ENCODE results near the gene GOLGA6B.
"Not testable (repeated sequence)": the region's sequence is repeated elsewhere in the genome, so short reads cannot be mapped to it uniquely, and the experiment has no call there.

GOLGA6B gene, protein sequence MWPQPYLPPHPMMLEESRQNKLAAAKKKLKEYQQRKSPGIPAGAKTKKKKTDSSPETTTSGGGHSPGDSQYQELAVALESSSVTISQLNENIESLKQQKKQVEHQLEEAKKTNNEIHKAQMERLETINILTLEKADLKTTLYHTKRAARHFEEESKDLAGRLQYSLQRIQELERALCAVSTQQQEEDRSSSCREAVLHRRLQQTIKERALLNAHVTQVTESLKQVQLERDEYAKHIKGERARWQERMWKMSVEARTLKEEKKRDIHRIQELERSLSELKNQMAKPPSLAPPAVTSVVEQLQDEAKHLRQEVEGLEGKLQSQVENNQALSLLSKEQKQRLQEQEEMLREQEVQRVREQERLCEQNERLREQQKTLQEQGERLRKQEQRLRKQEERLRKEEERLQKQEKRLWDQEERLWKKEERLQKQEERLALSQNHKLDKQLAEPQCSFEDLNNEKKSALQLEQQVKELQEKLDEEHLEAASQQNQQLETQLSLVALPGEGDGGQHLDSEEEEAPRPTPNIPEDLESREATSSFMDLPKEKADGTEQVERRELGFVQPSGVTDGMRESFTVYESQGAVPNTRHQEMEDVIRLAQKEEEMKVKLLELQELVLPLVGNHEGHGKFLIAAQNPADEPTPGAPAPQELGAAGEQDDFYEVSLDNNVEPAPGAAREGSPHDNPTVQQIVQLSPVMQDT

DNA sequence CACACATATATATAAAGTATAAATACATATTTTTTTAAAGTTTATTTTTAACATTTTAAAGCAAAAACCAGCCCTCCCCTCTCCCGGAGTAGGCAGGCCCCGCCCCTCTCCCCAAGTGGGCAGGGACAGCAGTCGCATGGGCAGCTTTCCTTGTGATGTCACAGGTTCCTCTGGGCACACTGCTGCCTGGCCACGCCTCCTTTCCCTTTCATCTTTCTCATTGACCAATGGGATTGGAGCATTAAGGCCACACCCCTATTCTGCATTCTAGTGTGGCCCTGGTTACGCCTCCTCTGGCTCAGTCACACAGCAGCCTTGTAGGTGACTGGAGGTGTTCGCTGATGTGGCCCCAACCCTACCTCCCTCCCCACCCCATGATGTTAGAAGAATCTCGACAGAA lies at the start of gene GOLGA6B:
GOLGA6B (plus strand) TSS at position 301 of the 400 bp plus-strand sequence; CDS start at position 342, 41 bp downstream.
- not testable (repeated sequence) for DNase-seq

DNA sequence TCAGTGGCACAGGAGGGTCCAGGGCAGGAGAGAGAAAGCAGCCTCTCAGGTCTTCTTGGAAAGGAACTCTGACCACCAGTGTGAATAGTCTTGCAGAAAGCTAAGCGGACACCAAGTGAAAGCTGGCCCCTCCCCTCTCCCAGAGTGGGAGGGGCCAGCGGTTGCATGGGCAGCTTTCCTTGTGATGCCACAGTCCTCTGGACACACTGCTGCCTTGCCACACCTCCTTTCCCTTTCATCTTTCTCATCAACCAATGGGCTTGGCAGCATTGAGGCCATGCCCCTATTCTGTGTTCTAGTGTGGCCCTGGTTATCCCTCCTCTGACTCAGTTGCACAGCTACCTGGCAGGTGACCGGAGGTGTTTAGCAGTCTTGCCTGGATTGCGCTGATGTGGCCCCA lies 49.7 kb upstream of the GOLGA6B start:
- no peak for DNase-seq

DNA sequence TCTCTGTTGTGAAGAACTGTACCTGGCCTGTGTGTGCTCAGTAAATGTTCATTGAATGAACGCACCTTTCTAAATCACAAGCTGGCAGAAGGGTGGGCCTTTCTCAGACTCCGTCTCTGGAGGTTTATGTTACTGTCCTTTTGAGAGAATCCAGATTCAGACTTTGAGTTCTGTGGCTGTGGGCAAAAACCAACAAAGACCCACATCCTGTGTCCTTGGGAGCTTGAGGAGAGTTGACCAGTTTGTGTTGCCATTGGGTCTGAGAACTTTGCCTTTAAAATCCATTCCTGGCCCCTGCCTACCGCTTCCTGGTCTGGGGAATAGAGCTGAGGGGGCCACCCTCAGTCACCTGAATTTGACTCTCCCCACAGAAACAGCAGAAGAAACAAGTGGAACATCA lies 46.4 kb upstream of the GOLGA6B start:
- DNase-seq = not testable (repeated sequence)

DNA sequence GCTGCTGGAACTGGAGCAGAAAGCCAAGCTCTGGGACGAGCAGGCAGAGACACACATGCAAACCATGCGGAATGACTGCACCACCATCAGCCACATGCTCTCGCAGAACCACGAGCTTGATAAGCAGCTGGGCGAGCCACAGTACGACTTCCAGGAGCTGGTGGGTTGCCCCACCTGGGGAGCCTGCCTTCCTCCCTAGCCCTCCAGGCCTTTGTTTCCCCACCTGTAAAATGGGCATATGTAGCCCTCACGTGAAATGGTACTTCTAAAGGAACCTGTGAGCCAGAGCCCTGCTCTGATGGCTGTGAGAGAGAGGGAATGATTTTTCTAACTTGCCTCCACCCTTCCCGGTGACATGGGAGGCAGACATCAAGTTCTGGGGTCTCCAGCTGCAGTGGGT lies 44.6 kb upstream of the GOLGA6B start:
- DNase-seq = no peak

DNA sequence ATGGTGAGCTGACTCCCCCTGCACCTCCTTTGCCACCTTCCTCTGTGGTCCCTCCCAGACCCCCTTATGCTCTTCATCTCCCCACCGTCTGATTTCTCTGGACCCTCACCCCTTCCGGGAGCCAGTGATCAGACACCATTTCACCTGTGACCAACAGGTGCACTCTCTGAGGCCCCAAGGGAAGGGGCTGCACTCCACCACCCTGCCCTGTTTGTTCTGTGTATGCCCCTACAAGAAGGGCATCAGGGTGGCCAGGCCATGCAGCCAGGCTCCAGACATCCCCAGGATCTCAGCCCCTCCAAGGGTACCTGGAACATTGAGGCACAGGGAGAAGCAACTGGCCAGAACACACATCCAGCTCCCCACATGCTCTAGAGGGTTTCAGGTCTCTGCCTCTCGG lies 42.2 kb upstream of the GOLGA6B start:
- DNase-seq = not testable (repeated sequence)

DNA sequence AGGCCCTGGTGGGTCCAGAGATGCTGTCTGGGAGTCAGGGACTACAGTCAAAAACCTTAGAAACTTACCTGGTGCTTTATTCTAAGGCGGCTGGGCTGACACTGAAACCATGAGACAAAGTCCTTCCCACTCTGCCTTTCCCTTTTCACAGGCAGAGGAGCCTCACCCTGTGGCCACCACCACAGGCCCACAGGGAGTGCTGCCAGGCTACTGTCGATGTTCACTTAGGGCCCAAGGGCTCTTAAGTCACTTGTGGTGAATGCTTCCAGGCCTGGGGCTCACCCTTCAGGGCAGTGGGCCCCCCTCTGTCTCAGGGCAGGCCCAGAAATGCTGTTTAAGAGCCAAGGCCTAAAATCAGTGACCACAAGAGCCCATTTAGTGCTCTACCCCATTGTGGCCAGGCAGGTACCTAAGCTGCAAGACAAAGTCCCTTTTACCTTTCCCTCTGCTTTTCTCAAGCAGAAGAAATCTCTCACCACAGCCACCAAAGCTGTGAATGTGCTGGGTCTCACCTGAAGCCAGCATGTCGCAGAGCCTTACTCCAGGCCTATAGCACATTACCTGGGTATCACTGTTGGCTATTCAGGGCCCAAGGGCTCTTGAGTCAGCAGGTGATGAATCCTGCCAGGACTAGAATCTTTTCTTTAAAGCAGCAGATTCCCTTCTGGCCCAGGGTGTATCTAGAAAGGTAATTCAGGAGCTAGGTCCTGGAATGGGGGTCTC lies 39.5 kb upstream of the GOLGA6B start:
- DNase-seq = no peak

DNA sequence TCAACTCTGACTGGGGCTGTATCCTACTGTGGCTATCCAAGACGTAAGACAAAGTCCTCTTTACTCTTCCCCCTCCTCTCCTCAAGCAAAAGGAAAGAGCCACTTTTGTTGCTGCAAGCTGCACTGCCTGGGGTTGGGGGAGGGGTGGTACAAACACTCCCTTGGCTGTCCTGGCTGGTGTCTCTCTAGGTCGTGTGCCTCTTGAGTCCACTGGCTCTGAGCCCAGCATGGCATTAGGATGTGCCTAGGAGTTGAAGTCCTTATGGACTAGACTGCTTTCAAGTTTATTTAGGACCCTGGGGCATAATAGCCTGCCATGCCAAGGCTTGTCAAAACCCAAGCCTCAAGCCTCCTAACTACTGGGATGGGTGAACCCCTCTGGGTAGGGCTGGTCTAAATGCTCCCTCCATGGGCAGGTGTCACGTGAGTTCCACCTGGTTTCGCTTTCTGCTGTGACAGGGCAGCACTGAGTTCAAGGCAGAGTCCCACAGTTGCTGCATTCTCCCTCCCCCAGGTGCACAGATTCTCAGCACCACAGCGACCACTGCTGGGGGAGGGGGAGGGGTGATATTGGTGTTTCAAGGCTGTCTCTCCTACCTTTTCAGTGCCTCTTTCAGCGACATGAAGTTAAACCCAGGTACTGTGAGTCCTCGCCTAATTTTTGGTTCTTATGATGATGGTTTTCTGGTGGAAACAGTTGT lies 38.8 kb upstream of the GOLGA6B start:
- DNase-seq = not testable (repeated sequence)

DNA sequence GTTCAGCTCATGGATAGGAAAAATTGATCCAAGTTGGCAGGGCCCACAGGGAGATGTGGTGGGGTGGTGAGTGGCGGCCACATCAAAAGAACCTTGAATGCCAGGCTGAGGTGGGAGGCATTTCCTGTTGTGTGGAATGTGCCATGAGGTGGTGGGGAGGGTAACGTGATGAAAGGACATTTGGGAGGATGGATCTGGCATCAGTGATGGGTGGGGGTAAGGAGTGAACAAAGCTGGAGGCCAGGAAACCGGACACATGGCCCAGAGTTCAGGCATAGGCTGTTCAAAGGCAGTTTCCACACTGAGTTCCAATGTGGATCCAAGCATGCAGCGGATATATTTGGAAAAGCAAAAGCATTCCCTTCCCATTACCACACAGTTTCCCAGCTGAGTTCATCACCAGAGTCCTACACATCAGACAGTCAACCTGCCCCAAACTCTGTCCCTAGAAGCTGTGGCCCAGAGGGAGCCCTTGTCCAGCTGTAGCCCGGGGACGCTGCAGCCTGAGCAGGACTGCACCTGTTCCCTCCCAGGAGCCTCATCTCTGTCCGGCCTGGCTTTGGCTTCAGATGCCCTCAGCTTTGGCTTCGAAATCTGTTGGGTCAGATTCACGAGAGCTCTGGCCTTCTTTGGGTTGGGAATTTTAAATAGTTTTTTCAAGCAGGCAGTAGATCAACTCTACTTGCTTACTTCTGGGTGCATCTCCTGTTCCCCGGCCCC lies 37.8 kb upstream of the GOLGA6B start:
- DNase-seq = no peak

DNA sequence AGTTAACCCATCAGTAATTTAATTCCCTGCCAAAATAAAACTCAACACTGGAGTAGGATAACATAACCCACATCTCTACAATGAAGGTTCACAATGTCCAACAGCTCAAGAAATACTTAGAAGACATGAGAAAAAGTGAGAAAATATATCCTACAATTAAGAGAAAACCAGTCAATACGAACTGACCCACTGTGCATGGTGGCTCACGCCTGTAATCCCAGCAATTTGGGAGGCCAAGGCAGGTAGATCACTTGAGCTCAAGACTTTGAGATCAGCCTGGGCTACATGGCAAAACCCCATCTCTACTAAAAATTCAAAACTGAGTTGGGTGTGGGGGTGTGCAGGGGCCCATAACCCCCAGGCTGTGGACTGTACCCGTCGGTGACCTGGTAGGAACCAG lies 30.6 kb upstream of the GOLGA6B start:
- DNase-seq = not testable (repeated sequence)

DNA sequence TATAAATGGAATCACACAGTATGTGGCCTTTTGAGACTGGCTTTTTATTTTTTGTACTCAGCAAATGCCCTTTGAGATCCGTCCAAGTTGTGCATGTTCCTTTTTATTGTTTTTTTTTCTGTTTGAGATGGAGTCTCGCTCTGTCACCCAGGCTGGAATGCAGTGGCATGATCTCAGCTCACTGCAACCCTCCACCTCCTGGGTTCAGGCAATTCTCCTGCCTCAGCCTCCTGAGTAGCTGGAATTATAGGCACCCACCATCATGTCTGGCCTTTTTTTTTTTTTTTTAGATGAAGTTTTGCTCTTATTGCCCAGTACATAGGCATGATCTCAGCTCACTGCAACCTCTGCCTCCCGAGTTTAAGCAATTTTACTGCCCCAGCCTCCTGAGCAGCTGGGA lies 28.3 kb upstream of the GOLGA6B start:
- DNase-seq = not testable (repeated sequence)

DNA sequence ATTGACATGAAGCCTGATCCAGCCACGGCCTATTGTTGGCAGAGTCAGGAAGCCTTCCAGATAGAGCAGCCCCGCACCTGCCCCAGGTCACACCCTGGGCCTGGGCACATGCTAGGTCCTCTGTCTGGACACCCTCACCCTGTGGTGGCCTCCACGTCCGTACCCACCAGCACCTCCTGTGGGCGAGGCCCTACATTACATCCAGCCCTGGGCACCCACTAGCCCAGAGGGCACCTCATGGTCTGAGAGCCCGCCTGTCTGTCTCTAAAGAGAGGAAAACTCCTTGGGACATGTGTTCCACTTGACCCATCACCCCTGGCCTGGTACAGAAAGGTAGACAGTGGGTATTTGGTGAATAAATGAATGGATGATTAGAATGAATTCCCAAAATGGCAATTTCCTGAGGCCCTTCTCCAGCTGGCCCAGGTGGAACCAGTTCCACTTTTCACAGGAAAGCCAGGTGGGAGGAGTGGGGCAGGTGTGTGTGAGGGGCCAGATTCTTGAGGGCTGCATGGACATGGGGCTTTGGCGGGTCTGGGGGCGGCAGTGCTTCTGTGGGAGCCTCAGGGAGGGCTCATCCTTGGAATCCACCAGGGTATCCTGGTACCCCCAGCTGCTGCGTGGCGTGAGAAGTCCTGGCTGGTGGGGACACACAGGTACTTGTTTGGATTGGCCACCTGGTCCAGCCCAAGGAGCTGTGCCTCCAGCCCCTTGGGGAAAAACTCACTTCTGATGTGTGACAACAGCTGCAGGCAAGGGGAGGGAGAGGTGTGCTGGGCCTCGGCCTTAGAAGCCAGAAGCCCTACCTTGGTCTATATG lies 26.0 kb upstream of the GOLGA6B start:
- DNase-seq = not testable (repeated sequence)

DNA sequence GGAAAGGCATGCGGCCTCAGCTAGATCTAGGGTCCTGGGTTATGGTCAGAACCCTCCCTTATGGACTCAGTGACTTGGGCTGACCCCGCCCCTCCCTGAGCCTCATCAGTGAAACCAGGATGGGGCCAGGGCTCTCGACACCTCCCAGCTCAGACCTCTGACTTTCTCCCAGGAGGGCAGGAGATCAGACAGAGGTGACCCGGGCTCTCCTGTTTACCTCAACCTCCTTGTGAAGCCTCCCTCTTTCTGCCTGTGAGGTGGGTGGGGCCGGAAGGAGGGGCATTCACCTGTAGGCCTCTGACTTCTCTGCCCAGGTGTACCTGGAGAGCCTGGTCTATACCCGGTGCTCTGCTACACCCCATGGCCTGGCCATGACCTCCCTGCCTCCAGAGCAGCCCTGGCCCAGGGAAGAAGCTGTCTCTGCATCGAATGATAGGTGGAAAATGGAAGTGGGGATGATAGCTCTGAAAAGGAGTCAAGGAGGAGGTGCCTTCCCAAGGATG lies 25.4 kb upstream of the GOLGA6B start:
- not testable (repeated sequence) for DNase-seq

DNA sequence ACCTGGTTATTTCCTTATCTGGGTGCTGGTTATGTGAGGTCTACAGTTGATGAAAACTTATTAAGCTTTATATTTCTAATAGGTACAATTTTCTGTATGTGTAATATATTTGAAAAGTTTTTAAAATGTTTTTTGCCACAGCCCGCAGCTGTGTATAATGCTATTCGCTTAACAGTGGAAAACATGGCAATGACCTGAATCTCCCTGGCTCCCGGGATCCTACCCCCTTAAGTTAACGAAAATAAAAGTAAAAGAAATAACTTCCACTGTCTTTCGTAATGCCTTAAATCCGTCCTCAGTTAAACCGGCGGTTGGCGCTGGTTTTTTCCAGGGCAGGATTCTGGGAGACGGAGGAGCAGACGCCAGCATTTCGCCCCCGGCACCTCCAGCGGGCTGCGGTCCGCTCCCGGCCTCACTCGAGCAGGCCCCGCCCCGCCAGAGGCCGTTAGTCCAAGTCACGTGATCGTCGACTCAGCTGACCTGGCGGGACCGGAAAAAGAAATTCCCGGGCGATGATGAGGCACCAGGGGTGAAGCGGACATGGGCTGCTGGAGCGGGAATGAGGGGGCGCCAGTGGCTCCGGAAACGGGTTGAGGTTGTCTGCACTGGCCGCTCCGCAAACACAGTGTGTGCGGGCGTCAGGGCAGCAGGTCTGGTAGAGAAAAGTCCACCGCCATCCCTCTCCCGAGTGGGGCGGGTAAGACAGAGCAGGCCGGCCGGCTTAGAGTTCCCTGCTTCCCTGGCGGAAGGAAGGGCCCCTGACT lies 17.8 kb upstream of the GOLGA6B start:
- DNase-seq = not testable (repeated sequence)

DNA sequence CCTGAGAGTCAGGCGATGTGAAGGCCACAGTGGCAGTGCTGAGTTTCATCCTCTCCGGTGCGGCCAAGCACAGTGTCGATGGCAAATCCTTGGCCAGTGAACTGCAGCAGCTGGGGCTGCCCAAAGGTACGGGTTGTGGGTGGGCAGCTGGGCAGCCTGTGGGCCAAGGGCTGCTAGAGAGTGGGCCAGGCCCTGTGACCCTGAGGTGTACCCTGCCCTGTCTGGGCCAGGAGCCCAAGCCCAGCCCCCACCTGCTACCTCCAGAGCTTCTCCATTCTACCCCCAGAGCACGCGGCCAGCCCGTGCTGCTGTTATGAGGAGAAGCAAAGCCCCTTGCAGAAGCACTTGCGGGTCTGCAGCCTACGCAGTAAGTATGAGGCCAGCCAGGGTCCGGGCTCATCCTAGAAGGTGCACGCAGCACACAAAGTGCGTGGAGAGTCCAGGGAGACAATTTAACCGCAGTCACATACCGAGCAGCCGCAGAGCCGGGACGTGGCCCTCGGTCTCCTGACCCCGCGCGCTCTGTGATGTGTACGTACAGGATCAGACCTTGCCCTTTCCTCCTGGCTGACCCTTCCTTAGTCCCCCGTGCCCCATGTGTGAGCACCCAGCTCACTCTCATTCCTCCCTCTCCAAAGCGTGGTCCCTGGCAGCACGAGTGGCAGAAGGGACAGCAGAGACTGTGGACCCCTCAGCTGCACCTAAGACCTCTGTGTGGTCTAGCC lies 14.6 kb upstream of the GOLGA6B start:
- DNase-seq = not testable (repeated sequence)

DNA sequence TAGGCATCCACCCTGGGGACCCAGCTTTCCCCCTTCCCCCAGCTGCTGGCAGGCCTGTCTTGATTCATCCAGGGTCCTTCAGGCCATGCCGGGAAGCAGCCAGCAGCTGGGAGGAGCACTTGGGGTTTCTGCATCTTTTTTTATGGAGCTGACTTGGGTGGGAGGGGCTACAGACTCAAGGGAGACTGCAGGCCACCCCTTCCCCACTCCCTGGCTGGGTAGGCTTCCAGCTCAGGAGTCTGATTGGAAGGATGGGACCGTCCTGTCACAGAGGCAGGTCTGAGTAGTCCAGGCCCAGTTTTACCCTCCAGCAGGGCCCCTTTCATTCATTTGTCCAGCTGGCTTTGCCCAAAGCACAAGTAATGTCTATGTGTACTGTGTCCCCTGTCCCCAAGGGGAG lies 12.2 kb upstream of the GOLGA6B start:
- DNase-seq = not testable (repeated sequence)

DNA sequence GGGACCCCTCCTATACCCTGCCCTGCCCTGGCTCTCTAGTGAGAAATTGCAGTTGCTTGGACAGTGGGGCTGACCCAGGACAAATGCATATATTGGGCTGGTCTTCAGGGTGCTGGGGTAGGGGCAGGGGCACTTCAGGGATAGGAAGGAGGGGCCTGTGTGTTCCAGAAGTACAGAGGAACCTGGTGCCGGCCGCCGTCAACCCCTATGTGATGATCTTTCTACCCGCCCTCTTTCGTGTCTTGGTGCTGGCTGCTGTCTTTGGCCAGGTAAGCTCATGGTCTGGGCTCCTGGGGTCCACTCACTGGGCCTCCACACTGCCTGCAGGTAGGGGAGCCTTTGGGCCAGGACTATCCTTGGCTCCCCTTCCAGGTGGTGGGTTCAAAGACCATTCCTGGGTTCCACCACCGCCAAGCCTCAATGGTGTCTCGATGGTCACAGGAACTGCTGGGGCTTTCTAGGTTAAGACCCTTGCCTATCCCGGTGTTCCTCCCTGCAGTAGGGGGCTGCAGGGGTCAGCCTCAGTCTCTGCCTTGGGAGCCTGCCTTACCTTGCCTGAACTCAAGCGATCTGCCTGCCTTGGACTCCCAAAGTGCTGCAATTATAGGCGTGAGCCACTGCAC lies 5.8 kb upstream of the GOLGA6B start:
- DNase-seq = not testable (repeated sequence)

DNA sequence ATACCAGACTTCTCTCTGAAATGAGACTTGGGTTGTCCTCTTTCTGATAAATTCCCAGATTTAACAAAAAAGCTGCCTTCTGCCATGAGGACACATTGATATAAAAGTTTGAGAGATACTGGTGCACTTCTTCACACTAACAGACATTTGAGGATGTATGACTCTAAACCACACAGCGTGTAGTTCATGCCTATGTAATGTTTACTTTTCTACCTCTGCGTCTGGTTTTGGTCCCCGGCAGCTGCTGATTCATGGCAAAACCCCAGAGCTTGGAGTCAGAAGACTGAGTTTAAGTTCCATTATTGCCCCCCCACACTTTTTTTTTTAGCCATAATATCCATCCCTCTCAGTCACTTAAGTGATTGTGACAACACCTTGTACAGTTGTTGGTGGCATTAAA lies 1.5 kb downstream of the GOLGA6B start:
- DNase-seq = not testable (repeated sequence)

DNA sequence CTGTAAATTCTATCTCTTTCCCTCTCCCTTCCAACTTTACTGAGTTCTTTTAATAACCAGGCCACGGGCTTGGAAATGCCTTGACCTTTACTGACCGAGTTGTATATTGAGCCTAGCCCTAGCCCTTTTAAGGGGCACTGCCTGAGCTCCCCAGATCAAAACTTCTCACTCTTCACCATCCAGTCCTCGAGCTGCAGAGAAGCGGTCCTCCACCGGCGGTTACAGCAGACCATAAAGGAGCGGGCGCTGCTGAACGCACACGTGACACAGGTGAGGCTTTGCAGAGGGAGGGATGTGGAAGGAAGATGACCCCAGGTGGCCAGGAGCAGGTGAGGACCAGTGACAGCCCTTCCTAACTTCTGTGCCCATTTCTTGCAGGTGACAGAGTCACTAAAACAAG lies 6.6 kb downstream of the GOLGA6B start:
- DNase-seq = not testable (repeated sequence)

DNA sequence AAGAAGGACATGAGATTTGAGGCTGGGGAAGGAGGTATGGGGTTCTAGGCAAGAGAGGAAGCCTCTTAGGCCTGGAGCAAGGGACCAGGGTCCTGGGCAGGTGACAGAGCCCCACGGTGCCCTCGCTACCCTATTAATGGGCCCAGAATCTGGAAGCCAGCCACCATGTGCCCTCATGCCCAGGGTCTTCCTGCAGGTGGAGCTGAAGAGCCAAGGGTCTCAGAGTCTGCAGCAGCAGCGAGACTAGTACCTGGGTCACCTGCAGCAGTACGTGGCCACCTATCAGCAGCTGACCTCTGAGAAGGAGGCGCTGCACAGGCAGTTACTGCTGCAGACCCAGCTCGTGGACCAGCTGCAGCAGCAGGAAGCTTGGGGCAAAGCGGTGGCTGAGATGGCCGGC lies 9.4 kb downstream of the GOLGA6B start:
- DNase-seq = not testable (repeated sequence)
